ENCODE data around the gene ITGA2. TPM values are rescaled to one million over a fixed set of nuclear protein-coding genes. Genes with fewer than 3 reads are reported as not detected.
A peak's percentile ranks its signal among the peaks of the same experiment; 100 is the strongest.

The ITGA2 gene
- total RNA-seq, 1 experiment from 2014 or later = 13.6 TPM

DNA sequence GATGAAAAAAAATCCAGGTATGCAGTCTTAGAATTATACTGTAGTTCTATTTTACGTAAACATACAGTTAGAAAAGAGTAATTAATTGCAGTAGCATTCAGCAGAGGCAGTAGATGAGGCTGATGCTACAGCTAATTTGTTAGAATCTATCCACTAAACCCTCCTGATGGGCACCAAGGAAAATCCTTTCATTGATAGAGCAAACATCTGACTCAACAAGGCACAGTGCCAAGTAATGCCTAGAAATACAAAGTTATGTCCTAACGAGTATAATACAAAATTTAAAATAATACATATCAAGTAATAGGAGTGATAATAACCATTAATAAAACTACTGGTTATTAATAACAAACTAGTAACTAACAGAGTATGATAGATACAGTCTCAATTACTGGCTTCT lies 111.5 kb downstream of the ITGA2 start:
- POLR2A ChIA-PET = no interaction called here
- no TSS peak for BruUV-seq (replicated peaks)
- Histone ChIP-seq H3K36me3 (ENCODE audit: control insufficient read depth, insufficient read depth, low read length) (no peaks in the 10 kb centered on the region), H3K9me3 (no peaks in the 10 kb centered on the region), H3K4me3 (ENCODE audit: low read depth, low read length) (no peak overlapping the region), H3K4me1 (peaks cover 10% of the 10 kb centered on the region), H3K27me3 (replicated peaks; ENCODE audit: control insufficient read depth, insufficient read depth, low read length) (no peaks in the 10 kb centered on the region)
- intact Hi-C loops (cut with micrococcal nuclease; ENCODE audit: unreplicated experiment) = no loop called here
- CTCF ChIA-PET = interaction anchor here (1.7 kb wide), 1 partner anchor 152 kb away, joined by 5 read pairs; no protein-coding TSS in a partner anchor
- TF ChIP-seq, protein P1, sequence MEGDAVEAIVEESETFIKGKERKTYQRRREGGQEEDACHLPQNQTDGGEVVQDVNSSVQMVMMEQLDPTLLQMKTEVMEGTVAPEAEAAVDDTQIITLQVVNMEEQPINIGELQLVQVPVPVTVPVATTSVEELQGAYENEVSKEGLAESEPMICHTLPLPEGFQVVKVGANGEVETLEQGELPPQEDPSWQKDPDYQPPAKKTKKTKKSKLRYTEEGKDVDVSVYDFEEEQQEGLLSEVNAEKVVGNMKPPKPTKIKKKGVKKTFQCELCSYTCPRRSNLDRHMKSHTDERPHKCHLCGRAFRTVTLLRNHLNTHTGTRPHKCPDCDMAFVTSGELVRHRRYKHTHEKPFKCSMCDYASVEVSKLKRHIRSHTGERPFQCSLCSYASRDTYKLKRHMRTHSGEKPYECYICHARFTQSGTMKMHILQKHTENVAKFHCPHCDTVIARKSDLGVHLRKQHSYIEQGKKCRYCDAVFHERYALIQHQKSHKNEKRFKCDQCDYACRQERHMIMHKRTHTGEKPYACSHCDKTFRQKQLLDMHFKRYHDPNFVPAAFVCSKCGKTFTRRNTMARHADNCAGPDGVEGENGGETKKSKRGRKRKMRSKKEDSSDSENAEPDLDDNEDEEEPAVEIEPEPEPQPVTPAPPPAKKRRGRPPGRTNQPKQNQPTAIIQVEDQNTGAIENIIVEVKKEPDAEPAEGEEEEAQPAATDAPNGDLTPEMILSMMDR (IDR thresholded peaks at IDR 0.05; ENCODE audit: insufficient read depth in 1 of 2, low read depth in 1 of 2, low read length in 1 of 2, severe bottlenecking in 1 of 2, unreplicated experiment in 1 of 2) = no peak
- Mint-ChIP-seq H3K27me3 (ENCODE audit: insufficient read depth, unreplicated experiment) (no peaks in the 10 kb centered on the region), H3K27ac (ENCODE audit: unreplicated experiment) (no peak overlapping the region), H3K4me1 (ENCODE audit: low read depth, unreplicated experiment) (peaks cover 8% of the 10 kb centered on the region), H3K36me3 (ENCODE audit: insufficient read depth, unreplicated experiment) (peaks cover 42% of the 10 kb centered on the region), H3K9me3 (ENCODE audit: unreplicated experiment) (no peaks in the 10 kb centered on the region), H3K4me3 (ENCODE audit: unreplicated experiment) (no peak overlapping the region)
- DNase-seq = no peak

- H3K9me3 ChIP-seq = no peaks in the 10 kb centered on the region
- CTCF ChIA-PET = no interaction called here
- Mint-ChIP-seq H3K27me3 (ENCODE audit: insufficient read depth, unreplicated experiment) (no peaks in the 10 kb centered on the region), H3K4me3 (ENCODE audit: unreplicated experiment) (no peak overlapping the region), H3K36me3 (ENCODE audit: insufficient read depth, unreplicated experiment) (peaks cover 6% of the 10 kb centered on the region), H3K27ac (ENCODE audit: unreplicated experiment) (no peak overlapping the region), H3K4me1 (ENCODE audit: low read depth, unreplicated experiment) (peaks cover 5% of the 10 kb centered on the region), H3K9me3 (ENCODE audit: unreplicated experiment) (no peaks in the 10 kb centered on the region)
- no peaks in the 10 kb centered on the region; the same call in none of the 2 replicates for H3K36me3 ChIP-seq (ENCODE audit: control insufficient read depth, insufficient read depth, low read length)
- H3K4me3 ChIP-seq (ENCODE audit: low read depth, low read length) = no peak overlapping the region
- peaks cover 3% of the 10 kb centered on the region; the same call in 1 of the 2 replicates for H3K4me1 ChIP-seq
- intact Hi-C loops (cut with micrococcal nuclease; ENCODE audit: unreplicated experiment) = no loop called here
- TF ChIP-seq, protein P1 (IDR thresholded peaks at IDR 0.05; ENCODE audit: insufficient read depth in 1 of 2, low read depth in 1 of 2, low read length in 1 of 2, severe bottlenecking in 1 of 2, unreplicated experiment in 1 of 2) = no peak
- no peaks in the 10 kb centered on the region for H3K27me3 ChIP-seq (replicated peaks; ENCODE audit: control insufficient read depth, insufficient read depth, low read length)
- POLR2A ChIA-PET = no interaction called here
- DNase-seq = no peak
- no TSS peak for BruUV-seq (replicated peaks)
Measured at GRCh38 chr5:53105611-53106300, 116.6 kb downstream of the ITGA2 start.

- BruUV-seq (replicated peaks) = TSS peak; percentile 49
- Mint-ChIP-seq H3K4me1 (ENCODE audit: low read depth, unreplicated experiment) (peaks cover 9% of the 10 kb centered on the region), H3K36me3 (ENCODE audit: insufficient read depth, unreplicated experiment) (peaks cover 6% of the 10 kb centered on the region), H3K27me3 (ENCODE audit: insufficient read depth, unreplicated experiment) (no peaks in the 10 kb centered on the region), H3K4me3 (ENCODE audit: unreplicated experiment) (peak overlapping the region; percentile 89), H3K27ac (ENCODE audit: unreplicated experiment) (peak overlapping the region; percentile 83), H3K9me3 (ENCODE audit: unreplicated experiment) (no peaks in the 10 kb centered on the region)
- intact Hi-C loops (cut with micrococcal nuclease; ENCODE audit: unreplicated experiment) = no loop called here
- Histone ChIP-seq H3K4me1 (peaks cover 3% of the 10 kb centered on the region; the same call in 1 of the 2 replicates), H3K36me3 (ENCODE audit: control insufficient read depth, insufficient read depth, low read length) (no peaks in the 10 kb centered on the region; the same call in none of the 2 replicates), H3K27me3 (replicated peaks; ENCODE audit: control insufficient read depth, insufficient read depth, low read length) (no peaks in the 10 kb centered on the region), H3K4me3 (ENCODE audit: low read depth, low read length) (peak overlapping the region; percentile 86), H3K9me3 (no peaks in the 10 kb centered on the region)
- CTCF ChIA-PET = interaction anchor here (0.6 to 1.0 kb wide), 6 partner anchors 9 to 597 kb away, joined by 3 to 7 read pairs (median 4); no protein-coding TSS in a partner anchor
- POLR2A ChIA-PET = interaction anchor here (1.0 to 1.5 kb wide), 2 partner anchors 11 to 20 kb away, joined by 3 to 4 read pairs; no protein-coding TSS in a partner anchor
- DNase-seq = peak in 1 of 2 experiments; percentile 4
- TF ChIP-seq, protein P1 (IDR thresholded peaks at IDR 0.05; ENCODE audit: insufficient read depth in 1 of 2, low read depth in 1 of 2, low read length in 1 of 2, severe bottlenecking in 1 of 2, unreplicated experiment in 1 of 2) = no peak
Measured at GRCh38 chr5:53109056-53109442, 119.9 kb downstream of the ITGA2 start.

Measured in Caco-2 (cell line).